ENCODE data around the gene KIAA1143. TPM values are rescaled to one million over a fixed set of nuclear protein-coding genes. Genes with fewer than 3 reads are reported as not detected.

KIAA1143 gene
- total and polyA plus RNA-seq, 2 of the 13 experiments (the other 11 are each of a cell fraction or from before 2014, with no cell fraction given) = 9.9 to 27.2 TPM

DNA sequence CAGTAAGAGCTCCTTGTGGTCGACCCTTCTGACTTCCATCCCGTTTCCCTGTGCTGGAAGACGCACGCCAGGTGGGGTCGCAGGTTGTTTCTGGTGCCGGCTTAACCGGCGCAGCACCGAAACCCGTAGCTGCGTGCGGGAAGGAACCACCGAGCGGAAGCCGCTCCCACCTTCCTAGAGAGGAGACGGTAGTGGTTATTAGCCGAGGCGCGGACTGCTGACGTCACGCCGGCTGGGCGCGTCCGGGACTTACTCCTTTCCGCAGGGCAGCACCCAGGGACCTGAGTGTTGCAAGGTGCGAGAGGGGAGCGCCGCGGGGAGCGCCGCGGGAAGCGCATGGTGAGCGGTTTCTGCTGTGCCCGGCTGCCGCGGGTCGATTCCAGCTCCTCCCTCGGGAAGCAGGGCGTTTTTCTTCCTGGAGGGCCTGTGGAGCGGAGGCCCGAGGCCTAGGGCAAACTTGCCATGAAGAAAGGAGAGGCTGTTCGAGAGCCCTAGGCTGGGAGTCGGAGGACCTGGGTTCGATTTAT, 32.0 kb downstream of the KIAA1143 start, which contains the start of gene ZNF501 (continued):
- TF ChIP-seq, protein P1, sequence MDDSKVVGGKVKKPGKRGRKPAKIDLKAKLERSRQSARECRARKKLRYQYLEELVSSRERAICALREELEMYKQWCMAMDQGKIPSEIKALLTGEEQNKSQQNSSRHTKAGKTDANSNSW (CRISPR knock-in tag; IDR thresholded peaks at IDR 0.05; ENCODE audit: borderline replicate concordance) = no peak; the same call in 1 of the 2 replicates
- TF ChIP-seq ZNF543 (CRISPR knock-in tag; IDR thresholded peaks at IDR 0.05) (no peak; the same call in 1 of the 2 replicates), ZNF260 (CRISPR knock-in tag; IDR thresholded peaks at IDR 0.05; ENCODE audit: borderline replicate concordance, low read depth) (no peak), KDM6A (CRISPR knock-in tag; IDR thresholded peaks at IDR 0.05; ENCODE audit: low read depth) (no peak), MAF1 (CRISPR knock-in tag; IDR thresholded peaks at IDR 0.05; ENCODE audit: borderline replicate concordance) (peak; percentile 80; the same call in 1 of the 2 replicates), RBAK (CRISPR knock-in tag; IDR thresholded peaks at IDR 0.05) (peak; percentile 87), TBP (CRISPR knock-in tag; IDR thresholded peaks at IDR 0.05) (no peak), GATA4 (IDR thresholded peaks at IDR 0.05; ENCODE audit: borderline replicate concordance, low read depth) (0 out of 2 replicates have a peak, but pooled peaks have one; percentile 27), RFX3 (CRISPR knock-in tag; IDR thresholded peaks at IDR 0.05) (no peak), ZNF496 (CRISPR knock-in tag; IDR thresholded peaks at IDR 0.05; ENCODE audit: insufficient replicate concordance) (no peak), KMT2B (CRISPR knock-in tag; IDR thresholded peaks at IDR 0.05) (peak; percentile 96), TBL1XR1 (IDR thresholded peaks at IDR 0.05; ENCODE audit: borderline replicate concordance, low read length, partially characterized antibody) (peak; percentile 23), NAIF1 (CRISPR knock-in tag; IDR thresholded peaks at IDR 0.05; ENCODE audit: borderline replicate concordance) (peak; percentile 76; the same call in 1 of the 2 replicates), ZBTB1 (CRISPR knock-in tag; IDR thresholded peaks at IDR 0.05; ENCODE audit: borderline replicate concordance) (0 out of 2 replicates have a peak, but pooled peaks have one; percentile 39), ZFP37 (CRISPR knock-in tag; IDR thresholded peaks at IDR 0.05; ENCODE audit: borderline replicate concordance) (0 out of 2 replicates have a peak, but pooled peaks have one; percentile 25), BORCS8-MEF2B (CRISPR knock-in tag; IDR thresholded peaks at IDR 0.05) (peak; percentile 93), MTA3 (CRISPR knock-in tag; IDR thresholded peaks at IDR 0.05) (no peak), SRF (IDR thresholded peaks at IDR 0.05; ENCODE audit: low read depth, low read length) (no peak), ELF4 (CRISPR knock-in tag; IDR thresholded peaks at IDR 0.05; ENCODE audit: borderline replicate concordance) (no peak)
- TF ChIP-seq, protein P2, sequence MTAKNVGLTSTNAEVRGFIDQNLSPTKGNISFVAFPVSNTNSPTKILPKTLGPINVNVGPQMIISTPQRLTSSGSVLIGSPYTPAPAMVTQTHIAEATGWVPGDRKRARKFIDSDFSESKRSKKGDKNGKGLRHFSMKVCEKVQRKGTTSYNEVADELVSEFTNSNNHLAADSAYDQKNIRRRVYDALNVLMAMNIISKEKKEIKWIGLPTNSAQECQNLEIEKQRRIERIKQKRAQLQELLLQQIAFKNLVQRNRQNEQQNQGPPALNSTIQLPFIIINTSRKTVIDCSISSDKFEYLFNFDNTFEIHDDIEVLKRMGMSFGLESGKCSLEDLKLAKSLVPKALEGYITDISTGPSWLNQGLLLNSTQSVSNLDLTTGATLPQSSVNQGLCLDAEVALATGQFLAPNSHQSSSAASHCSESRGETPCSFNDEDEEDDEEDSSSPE (CRISPR knock-in tag; IDR thresholded peaks at IDR 0.05) = peak; percentile 94
- TF ChIP-seq, protein P3, sequence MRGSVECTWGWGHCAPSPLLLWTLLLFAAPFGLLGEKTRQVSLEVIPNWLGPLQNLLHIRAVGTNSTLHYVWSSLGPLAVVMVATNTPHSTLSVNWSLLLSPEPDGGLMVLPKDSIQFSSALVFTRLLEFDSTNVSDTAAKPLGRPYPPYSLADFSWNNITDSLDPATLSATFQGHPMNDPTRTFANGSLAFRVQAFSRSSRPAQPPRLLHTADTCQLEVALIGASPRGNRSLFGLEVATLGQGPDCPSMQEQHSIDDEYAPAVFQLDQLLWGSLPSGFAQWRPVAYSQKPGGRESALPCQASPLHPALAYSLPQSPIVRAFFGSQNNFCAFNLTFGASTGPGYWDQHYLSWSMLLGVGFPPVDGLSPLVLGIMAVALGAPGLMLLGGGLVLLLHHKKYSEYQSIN (CRISPR knock-in tag; IDR thresholded peaks at IDR 0.05; ENCODE audit: borderline replicate concordance) = no peak
- TF ChIP-seq, protein P4, sequence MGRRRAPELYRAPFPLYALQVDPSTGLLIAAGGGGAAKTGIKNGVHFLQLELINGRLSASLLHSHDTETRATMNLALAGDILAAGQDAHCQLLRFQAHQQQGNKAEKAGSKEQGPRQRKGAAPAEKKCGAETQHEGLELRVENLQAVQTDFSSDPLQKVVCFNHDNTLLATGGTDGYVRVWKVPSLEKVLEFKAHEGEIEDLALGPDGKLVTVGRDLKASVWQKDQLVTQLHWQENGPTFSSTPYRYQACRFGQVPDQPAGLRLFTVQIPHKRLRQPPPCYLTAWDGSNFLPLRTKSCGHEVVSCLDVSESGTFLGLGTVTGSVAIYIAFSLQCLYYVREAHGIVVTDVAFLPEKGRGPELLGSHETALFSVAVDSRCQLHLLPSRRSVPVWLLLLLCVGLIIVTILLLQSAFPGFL (CRISPR knock-in tag; IDR thresholded peaks at IDR 0.05) = no peak
- TF ChIP-seq, protein P5, sequence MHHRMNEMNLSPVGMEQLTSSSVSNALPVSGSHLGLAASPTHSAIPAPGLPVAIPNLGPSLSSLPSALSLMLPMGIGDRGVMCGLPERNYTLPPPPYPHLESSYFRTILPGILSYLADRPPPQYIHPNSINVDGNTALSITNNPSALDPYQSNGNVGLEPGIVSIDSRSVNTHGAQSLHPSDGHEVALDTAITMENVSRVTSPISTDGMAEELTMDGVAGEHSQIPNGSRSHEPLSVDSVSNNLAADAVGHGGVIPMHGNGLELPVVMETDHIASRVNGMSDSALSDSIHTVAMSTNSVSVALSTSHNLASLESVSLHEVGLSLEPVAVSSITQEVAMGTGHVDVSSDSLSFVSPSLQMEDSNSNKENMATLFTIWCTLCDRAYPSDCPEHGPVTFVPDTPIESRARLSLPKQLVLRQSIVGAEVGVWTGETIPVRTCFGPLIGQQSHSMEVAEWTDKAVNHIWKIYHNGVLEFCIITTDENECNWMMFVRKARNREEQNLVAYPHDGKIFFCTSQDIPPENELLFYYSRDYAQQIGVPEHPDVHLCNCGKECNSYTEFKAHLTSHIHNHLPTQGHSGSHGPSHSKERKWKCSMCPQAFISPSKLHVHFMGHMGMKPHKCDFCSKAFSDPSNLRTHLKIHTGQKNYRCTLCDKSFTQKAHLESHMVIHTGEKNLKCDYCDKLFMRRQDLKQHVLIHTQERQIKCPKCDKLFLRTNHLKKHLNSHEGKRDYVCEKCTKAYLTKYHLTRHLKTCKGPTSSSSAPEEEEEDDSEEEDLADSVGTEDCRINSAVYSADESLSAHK (CRISPR knock-in tag; IDR thresholded peaks at IDR 0.05; ENCODE audit: borderline replicate concordance) = no peak
- TF ChIP-seq, protein P6, sequence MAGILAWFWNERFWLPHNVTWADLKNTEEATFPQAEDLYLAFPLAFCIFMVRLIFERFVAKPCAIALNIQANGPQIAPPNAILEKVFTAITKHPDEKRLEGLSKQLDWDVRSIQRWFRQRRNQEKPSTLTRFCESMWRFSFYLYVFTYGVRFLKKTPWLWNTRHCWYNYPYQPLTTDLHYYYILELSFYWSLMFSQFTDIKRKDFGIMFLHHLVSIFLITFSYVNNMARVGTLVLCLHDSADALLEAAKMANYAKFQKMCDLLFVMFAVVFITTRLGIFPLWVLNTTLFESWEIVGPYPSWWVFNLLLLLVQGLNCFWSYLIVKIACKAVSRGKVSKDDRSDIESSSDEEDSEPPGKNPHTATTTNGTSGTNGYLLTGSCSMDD (CRISPR knock-in tag; IDR thresholded peaks at IDR 0.05) = no peak; the same call in 1 of the 2 replicates

All from HepG2 (cell line).